ENCODE data around the gene TEAD4.
A peak's percentile ranks its signal among the peaks of the same experiment; 100 is the strongest.

DNA sequence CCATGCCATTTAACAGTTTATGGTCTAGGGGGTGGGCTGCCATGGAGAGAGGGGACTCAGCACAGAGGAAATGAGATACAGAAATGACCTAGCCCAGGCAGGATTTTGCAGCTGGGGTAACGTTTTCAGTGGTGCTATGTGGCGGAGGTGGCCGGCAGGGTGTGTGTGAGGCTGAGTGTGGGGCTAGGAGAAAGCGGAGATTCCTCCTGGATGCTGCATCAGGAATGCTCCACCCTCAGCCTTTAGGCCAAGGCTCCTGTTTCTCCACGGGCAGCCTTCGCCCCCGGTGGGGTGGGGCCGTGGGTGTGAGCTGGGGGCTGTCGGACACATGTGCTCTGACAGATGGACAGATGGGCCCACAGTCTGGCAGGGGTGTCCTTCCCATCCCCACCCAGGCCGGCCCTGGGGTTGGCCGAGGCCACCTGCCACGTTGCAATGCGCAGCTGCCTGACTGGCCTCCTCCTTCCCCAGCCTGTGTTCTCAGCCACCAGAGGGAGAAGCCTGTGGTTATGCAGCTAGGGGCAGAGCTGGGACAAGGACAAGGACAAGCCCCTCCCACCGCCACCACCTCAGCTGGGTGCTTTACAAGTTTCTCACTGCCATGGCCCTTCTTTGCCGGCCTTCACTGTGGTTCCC lies 44.3 kb downstream of the TEAD4 start:
- TF ChIP-seq, protein P1, sequence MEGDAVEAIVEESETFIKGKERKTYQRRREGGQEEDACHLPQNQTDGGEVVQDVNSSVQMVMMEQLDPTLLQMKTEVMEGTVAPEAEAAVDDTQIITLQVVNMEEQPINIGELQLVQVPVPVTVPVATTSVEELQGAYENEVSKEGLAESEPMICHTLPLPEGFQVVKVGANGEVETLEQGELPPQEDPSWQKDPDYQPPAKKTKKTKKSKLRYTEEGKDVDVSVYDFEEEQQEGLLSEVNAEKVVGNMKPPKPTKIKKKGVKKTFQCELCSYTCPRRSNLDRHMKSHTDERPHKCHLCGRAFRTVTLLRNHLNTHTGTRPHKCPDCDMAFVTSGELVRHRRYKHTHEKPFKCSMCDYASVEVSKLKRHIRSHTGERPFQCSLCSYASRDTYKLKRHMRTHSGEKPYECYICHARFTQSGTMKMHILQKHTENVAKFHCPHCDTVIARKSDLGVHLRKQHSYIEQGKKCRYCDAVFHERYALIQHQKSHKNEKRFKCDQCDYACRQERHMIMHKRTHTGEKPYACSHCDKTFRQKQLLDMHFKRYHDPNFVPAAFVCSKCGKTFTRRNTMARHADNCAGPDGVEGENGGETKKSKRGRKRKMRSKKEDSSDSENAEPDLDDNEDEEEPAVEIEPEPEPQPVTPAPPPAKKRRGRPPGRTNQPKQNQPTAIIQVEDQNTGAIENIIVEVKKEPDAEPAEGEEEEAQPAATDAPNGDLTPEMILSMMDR (IDR thresholded peaks at IDR 0.05 in 8 of 11, conservative IDR thresholded peaks at IDR 0.05 in 3 of 11), result no peak
- TF ChIP-seq POLR2A (IDR thresholded peaks at IDR 0.05) (no peak), POLR2AphosphoS5 (IDR thresholded peaks at IDR 0.05) (peak in 1 of 3 donors; percentile 13)

Measured in spleen (tissue), 7 donors.